Measurements from ENCODE around the gene PRUNE1.

Gene PRUNE1

GRCh38 chr1:151049458-151049857, 41.2 kb downstream of the PRUNE1 start:
- no peak for ATAC-seq

GRCh38 chr1:151050051-151050688, 41.9 kb downstream of the PRUNE1 start:
- ATAC-seq: no peak
- TF ChIP-seq PATZ1 (CRISPR knock-in tag; IDR thresholded peaks at IDR 0.05; ENCODE audit: borderline replicate concordance) (no peak), PPARA (CRISPR knock-in tag; IDR thresholded peaks at IDR 0.05; ENCODE audit: borderline replicate concordance) (no peak), ZFP3 (CRISPR knock-in tag; IDR thresholded peaks at IDR 0.05) (no peak), ZC3H10 (CRISPR knock-in tag; IDR thresholded peaks at IDR 0.05) (no peak), ESRRG (CRISPR knock-in tag; IDR thresholded peaks at IDR 0.05) (no peak), TCF4 (CRISPR knock-in tag; IDR thresholded peaks at IDR 0.05; ENCODE audit: borderline replicate concordance) (no peak)

More at GRCh38 chr1:151049458-151049857, 41.2 kb downstream of the PRUNE1 start:
- TF ChIP-seq ISL1 (CRISPR knock-in tag; IDR thresholded peaks at IDR 0.05): no peak
- TF ChIP-seq SNAI2 (CRISPR knock-in tag; IDR thresholded peaks at IDR 0.05): no peak
- TF ChIP-seq ESRRG (CRISPR knock-in tag; IDR thresholded peaks at IDR 0.05): no peak

GRCh38 chr1:151051356-151052009, 43.2 kb downstream of the PRUNE1 start:
- no peak for ATAC-seq
- TF ChIP-seq RARB (CRISPR knock-in tag; IDR thresholded peaks at IDR 0.05) (no peak), ARNTL (CRISPR knock-in tag; IDR thresholded peaks at IDR 0.05; ENCODE audit: borderline replicate concordance, low read depth) (no peak), PATZ1 (CRISPR knock-in tag; IDR thresholded peaks at IDR 0.05; ENCODE audit: borderline replicate concordance) (no peak), ESRRG (CRISPR knock-in tag; IDR thresholded peaks at IDR 0.05) (no peak), BACH2 (CRISPR knock-in tag; IDR thresholded peaks at IDR 0.05; ENCODE audit: borderline replicate concordance) (no peak), ISL1 (CRISPR knock-in tag; IDR thresholded peaks at IDR 0.05) (no peak), ZC3H10 (CRISPR knock-in tag; IDR thresholded peaks at IDR 0.05) (no peak), CSRNP3 (CRISPR knock-in tag; IDR thresholded peaks at IDR 0.05) (no peak), ZFP3 (CRISPR knock-in tag; IDR thresholded peaks at IDR 0.05) (no peak), PPARA (CRISPR knock-in tag; IDR thresholded peaks at IDR 0.05; ENCODE audit: borderline replicate concordance) (no peak), POU6F1 (CRISPR knock-in tag; IDR thresholded peaks at IDR 0.05; ENCODE audit: borderline replicate concordance, low read depth) (no peak), TCF4 (CRISPR knock-in tag; IDR thresholded peaks at IDR 0.05; ENCODE audit: borderline replicate concordance) (no peak), TSHZ2 (CRISPR knock-in tag; IDR thresholded peaks at IDR 0.05) (no peak), SNAI2 (CRISPR knock-in tag; IDR thresholded peaks at IDR 0.05) (no peak), CSDC2 (CRISPR knock-in tag; IDR thresholded peaks at IDR 0.05) (no peak), ZFP30 (CRISPR knock-in tag; IDR thresholded peaks at IDR 0.05) (no peak), GLIS3 (CRISPR knock-in tag; IDR thresholded peaks at IDR 0.05) (no peak), CREB5 (CRISPR knock-in tag; IDR thresholded peaks at IDR 0.05; ENCODE audit: low read depth) (no peak), ZNF8 (CRISPR knock-in tag; IDR thresholded peaks at IDR 0.05) (no peak), OSR1 (CRISPR knock-in tag; IDR thresholded peaks at IDR 0.05) (no peak)

Data from SK-N-SH treated with all-trans-retinoic acid at 6 μM for 48 hours (cell line).